Mammary epithelial cell (primary cell): Measurements from ENCODE around the gene ILF3.

ENCODE experiments used
- EZH2 ChIP-seq: IDR thresholded peaks from 2 replicates; pipeline ENCODE4 v1.6.1; 2012; ENCODE audit warnings: low read length, inconsistent platforms, borderline replicate concordance
- TF ChIP-seq, protein P1 (sequence below), 2 donors: IDR thresholded peaks in 1 of 2; conservative IDR thresholded peaks in 1 of 2; 2 replicates each; pipeline ENCODE4 v1.5.1; 2011 to 2012; ENCODE audit warnings: inconsistent platforms in 2 of 2, low read length in 2 of 2, mild to moderate bottlenecking in 2 of 2, control low read depth in 1 of 2, low read depth in 1 of 2; ENCODE audit not compliant: insufficient read depth in 1 of 2; ENCODE audit errors: extremely low read depth in 1 of 2

DNA sequence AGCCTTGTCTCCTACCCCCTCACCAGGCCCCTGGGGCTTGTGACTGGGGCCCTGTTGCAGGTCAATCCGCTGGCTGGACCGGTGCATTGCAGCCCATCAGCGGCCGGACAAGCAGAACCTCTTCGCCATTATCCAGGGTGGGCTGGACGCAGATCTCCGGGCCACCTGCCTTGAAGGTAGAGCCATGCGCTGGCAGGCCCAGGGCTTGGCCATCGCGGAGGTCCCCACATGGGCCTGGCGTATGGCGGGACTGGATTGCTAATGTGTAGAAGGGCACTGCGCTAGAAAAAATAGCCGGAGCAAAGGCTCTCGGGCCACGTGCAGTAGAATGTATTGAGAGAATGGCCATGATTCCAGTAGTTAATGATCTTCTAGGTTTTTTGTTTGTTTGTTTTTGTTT lies 53.3 kb downstream of the ILF3 start:
- TF ChIP-seq, protein P1, sequence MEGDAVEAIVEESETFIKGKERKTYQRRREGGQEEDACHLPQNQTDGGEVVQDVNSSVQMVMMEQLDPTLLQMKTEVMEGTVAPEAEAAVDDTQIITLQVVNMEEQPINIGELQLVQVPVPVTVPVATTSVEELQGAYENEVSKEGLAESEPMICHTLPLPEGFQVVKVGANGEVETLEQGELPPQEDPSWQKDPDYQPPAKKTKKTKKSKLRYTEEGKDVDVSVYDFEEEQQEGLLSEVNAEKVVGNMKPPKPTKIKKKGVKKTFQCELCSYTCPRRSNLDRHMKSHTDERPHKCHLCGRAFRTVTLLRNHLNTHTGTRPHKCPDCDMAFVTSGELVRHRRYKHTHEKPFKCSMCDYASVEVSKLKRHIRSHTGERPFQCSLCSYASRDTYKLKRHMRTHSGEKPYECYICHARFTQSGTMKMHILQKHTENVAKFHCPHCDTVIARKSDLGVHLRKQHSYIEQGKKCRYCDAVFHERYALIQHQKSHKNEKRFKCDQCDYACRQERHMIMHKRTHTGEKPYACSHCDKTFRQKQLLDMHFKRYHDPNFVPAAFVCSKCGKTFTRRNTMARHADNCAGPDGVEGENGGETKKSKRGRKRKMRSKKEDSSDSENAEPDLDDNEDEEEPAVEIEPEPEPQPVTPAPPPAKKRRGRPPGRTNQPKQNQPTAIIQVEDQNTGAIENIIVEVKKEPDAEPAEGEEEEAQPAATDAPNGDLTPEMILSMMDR (conservative IDR thresholded peaks at IDR 0.05 in 1 of 2, IDR thresholded peaks at IDR 0.05 in 1 of 2; ENCODE audit: extremely low read depth in 1 of 2, insufficient read depth in 1 of 2, low read depth in 1 of 2, low read length in 2 of 2) = no peak
- TF ChIP-seq EZH2 = no peak
